Measurements from ENCODE around the gene B3GNT9. TPM values are rescaled to one million over a fixed set of nuclear protein-coding genes. Genes with fewer than 3 reads are reported as not detected.

B3GNT9 gene
- polyA plus RNA-seq, 1 donor from 2014 or later: not detected

GRCh38 chr16:67199808-67200198 lies 49.0 kb upstream of the B3GNT9 start:
- H3K9me2 ChIP-seq (ENCODE audit: insufficient read depth, low read length): no peaks in the 10 kb centered on the region
- no peaks in the 10 kb centered on the region for H4K20me1 ChIP-seq (ENCODE audit: insufficient read depth)
- no peak overlapping the region for H3K9ac ChIP-seq (ENCODE audit: low read length)
- H3K4me3 ChIP-seq (ENCODE audit: low read length): no peak overlapping the region
- H3K79me2 ChIP-seq (replicated peaks; ENCODE audit: insufficient read depth, low read length): no peaks in the 10 kb centered on the region
- no peak for TF ChIP-seq MXI1 (conservative IDR thresholded peaks at IDR 0.05; ENCODE audit: poor library complexity, severe bottlenecking)
- no peaks in the 10 kb centered on the region for H3K27me3 ChIP-seq (ENCODE audit: insufficient read depth, low read depth, low read length)
- no peak overlapping the region for H3K4me2 ChIP-seq (ENCODE audit: low read length)
- H3K27ac ChIP-seq (ENCODE audit: low read length): no peak overlapping the region
- no peaks in the 10 kb centered on the region for H3K9me3 ChIP-seq (ENCODE audit: low read length)
- H3K36me3 ChIP-seq (ENCODE audit: insufficient read depth, low read length): no peaks in the 10 kb centered on the region
- H2AFZ ChIP-seq (ENCODE audit: low read depth, low read length): no peak overlapping the region
- H3F3A ChIP-seq (ENCODE audit: insufficient read depth, low read length, poor library complexity, severe bottlenecking): no peaks in the 10 kb centered on the region

- Histone ChIP-seq H3K36me3 (ENCODE audit: insufficient read depth, low read length) (no peaks in the 10 kb centered on the region), H3K4me2 (ENCODE audit: low read length) (no peak within 1 kb of the TSS), H3F3A (ENCODE audit: insufficient read depth, low read length, poor library complexity, severe bottlenecking) (no peaks in the 10 kb centered on the region), H3K9me2 (ENCODE audit: insufficient read depth, low read length) (no peaks in the 10 kb centered on the region), H3K27me3 (ENCODE audit: insufficient read depth, low read depth, low read length) (no peaks in the 10 kb centered on the region), H3K9me3 (ENCODE audit: low read length) (no peaks in the 10 kb centered on the region), H2AFZ (ENCODE audit: low read depth, low read length) (no peak within 1 kb of the TSS), H4K20me1 (ENCODE audit: insufficient read depth) (no peaks in the 10 kb centered on the region), H3K79me2 (replicated peaks; ENCODE audit: insufficient read depth, low read length) (no peaks in the 10 kb centered on the region), H3K27ac (ENCODE audit: low read length) (no peak within 1 kb of the TSS), H3K4me3 (ENCODE audit: low read length) (no peak within 1 kb of the TSS), H3K9ac (ENCODE audit: low read length) (no peak within 1 kb of the TSS)
- no peak for TF ChIP-seq MXI1 (conservative IDR thresholded peaks at IDR 0.05; ENCODE audit: poor library complexity, severe bottlenecking)
- no peak for TF ChIP-seq SMC3 (conservative IDR thresholded peaks at IDR 0.05; ENCODE audit: poor library complexity)
- TF ChIP-seq POLR2AphosphoS5 (IDR thresholded peaks at IDR 0.05): no peak
- no peak for TF ChIP-seq RAD21 (conservative IDR thresholded peaks at IDR 0.05)
- no peak for TF ChIP-seq TAF1 (IDR thresholded peaks at IDR 0.05; ENCODE audit: low read depth)
- TF ChIP-seq REST (IDR thresholded peaks at IDR 0.05; ENCODE audit: borderline replicate concordance): no peak
- TF ChIP-seq EZH2 (IDR thresholded peaks at IDR 0.05; ENCODE audit: borderline replicate concordance, insufficient read depth, low read length, poor library complexity, severe bottlenecking): no peak
Observed at GRCh38 chr16:67199011-67199807, 48.4 kb upstream of the B3GNT9 start, which contains the start of gene ELMO3. Gene ELMO3, plus strand, starts transcription at chr16:67199131. Its CDS starts 196 bp downstream, at chr16:67199327.

- H2AFZ ChIP-seq (ENCODE audit: low read depth, low read length): no peak overlapping the region
- TF ChIP-seq MXI1 (conservative IDR thresholded peaks at IDR 0.05; ENCODE audit: poor library complexity, severe bottlenecking) (no peak), CTCF (IDR thresholded peaks at IDR 0.05; ENCODE audit: poor library complexity, severe bottlenecking) (peak; percentile 40), EP300 (conservative IDR thresholded peaks at IDR 0.05; ENCODE audit: poor library complexity, severe bottlenecking) (no peak), RAD21 (conservative IDR thresholded peaks at IDR 0.05) (no peak), EZH2 (IDR thresholded peaks at IDR 0.05; ENCODE audit: borderline replicate concordance, insufficient read depth, low read length, poor library complexity, severe bottlenecking) (no peak), TAF1 (IDR thresholded peaks at IDR 0.05; ENCODE audit: low read depth) (no peak), REST (IDR thresholded peaks at IDR 0.05; ENCODE audit: borderline replicate concordance) (no peak)
- H3F3A ChIP-seq (ENCODE audit: insufficient read depth, low read length, poor library complexity, severe bottlenecking): no peaks in the 10 kb centered on the region
- H3K79me2 ChIP-seq (replicated peaks; ENCODE audit: insufficient read depth, low read length): peaks cover 3% of the 10 kb centered on the region
- H3K36me3 ChIP-seq (ENCODE audit: insufficient read depth, low read length): no peaks in the 10 kb centered on the region
- H4K20me1 ChIP-seq (ENCODE audit: insufficient read depth): no peaks in the 10 kb centered on the region
- no peaks in the 10 kb centered on the region for H3K9me3 ChIP-seq (ENCODE audit: low read length)
- H3K4me2 ChIP-seq (ENCODE audit: low read length): no peak overlapping the region
- H3K4me3 ChIP-seq (ENCODE audit: low read length): no peak overlapping the region
- H3K27me3 ChIP-seq (ENCODE audit: insufficient read depth, low read depth, low read length): no peaks in the 10 kb centered on the region
- H3K9me2 ChIP-seq (ENCODE audit: insufficient read depth, low read length): no peaks in the 10 kb centered on the region
- no peak overlapping the region for H3K9ac ChIP-seq (ENCODE audit: low read length)
- no peak overlapping the region for H3K27ac ChIP-seq (ENCODE audit: low read length)
Observed at GRCh38 chr16:67198238-67198734, 47.5 kb upstream of the B3GNT9 start.

All from neural cell (in vitro differentiated cells).